PC-9 (cell line): ENCODE data around the gene MOB1A.

Experiments used
- CTCF ChIP-seq: fragments of 200-600 bp; sonication (generic); conservative IDR thresholded peaks from 2 replicates; pipeline ENCODE4 v1.6.1; 2017; ENCODE audit warnings: mixed run types, antibody characterized with exemption, mild to moderate bottlenecking, moderate library complexity
- EZH2 ChIP-seq: fragments of 200-600 bp; sonication (generic); IDR thresholded peaks from 2 replicates; pipeline ENCODE4 v1.8.0; 2017; ENCODE audit warnings: antibody characterized with exemption, low read depth

GRCh38 chr2:74204436-74204835 lies 25.8 kb upstream of the MOB1A start:
- TF ChIP-seq EZH2 (no peak), CTCF (no peak)
